Measurements from ENCODE around the gene PARD3.
"Not testable (repeated sequence)": the region's sequence is repeated elsewhere in the genome, so short reads cannot be mapped to it uniquely, and the experiment has no call there.

The PARD3 gene

GRCh38 chr10:34797155-34797554, 17.9 kb downstream of the PARD3 start:
- DNase-seq (ENCODE audit: low read depth in 3 of 3): no peak

- DNase-seq (ENCODE audit: low read depth in 3 of 3): no peak
These were observed 19.0 kb downstream of the PARD3 start for GRCh38 chr10:34796133-34796532.

- no peak for DNase-seq (ENCODE audit: low read depth in 3 of 3)
These were observed 19.8 kb downstream of the PARD3 start for GRCh38 chr10:34795334-34795733.

- no peak for DNase-seq (ENCODE audit: low read depth in 3 of 3)
These were observed 20.3 kb downstream of the PARD3 start for GRCh38 chr10:34794835-34795234.

GRCh38 chr10:34793581-34793980, 21.5 kb downstream of the PARD3 start:
- DNase-seq (ENCODE audit: low read depth in 3 of 3): not testable (repeated sequence)

- no peak for DNase-seq (ENCODE audit: low read depth in 3 of 3)
These were observed 22.2 kb downstream of the PARD3 start for GRCh38 chr10:34792881-34793280.

- DNase-seq (ENCODE audit: low read depth in 3 of 3): no peak
These were observed 23.1 kb downstream of the PARD3 start for GRCh38 chr10:34791947-34792346.

GRCh38 chr10:34791228-34791627, 23.9 kb downstream of the PARD3 start:
- DNase-seq (ENCODE audit: low read depth in 3 of 3): no peak

- DNase-seq (ENCODE audit: low read depth in 3 of 3): no peak
These were observed 25.1 kb downstream of the PARD3 start for GRCh38 chr10:34789966-34790506.

GRCh38 chr10:34786464-34786863, 28.6 kb downstream of the PARD3 start:
- no peak for DNase-seq (ENCODE audit: low read depth in 3 of 3)

GRCh38 chr10:34781711-34782110, 33.4 kb downstream of the PARD3 start:
- DNase-seq (ENCODE audit: low read depth in 3 of 3): no peak

GRCh38 chr10:34780818-34781380, 34.2 kb downstream of the PARD3 start:
- no peak for DNase-seq (ENCODE audit: low read depth in 3 of 3)

- DNase-seq (ENCODE audit: low read depth in 3 of 3): no peak
These were observed 36.9 kb downstream of the PARD3 start for GRCh38 chr10:34778237-34778636.

- DNase-seq (ENCODE audit: low read depth in 3 of 3): no peak
These were observed 38.9 kb downstream of the PARD3 start for GRCh38 chr10:34776090-34776690.

GRCh38 chr10:34775044-34775637, 40.0 kb downstream of the PARD3 start:
- DNase-seq (ENCODE audit: low read depth in 3 of 3): no peak

GRCh38 chr10:34773636-34774630, 41.2 kb downstream of the PARD3 start:
- no peak for DNase-seq (ENCODE audit: low read depth in 3 of 3)

- DNase-seq (ENCODE audit: low read depth in 3 of 3): no peak
These were observed 43.6 kb downstream of the PARD3 start for GRCh38 chr10:34771525-34771924.

GRCh38 chr10:34771106-34771505, 44.0 kb downstream of the PARD3 start:
- DNase-seq (ENCODE audit: low read depth in 3 of 3): no peak

- no peak for DNase-seq (ENCODE audit: low read depth in 3 of 3)
These were observed 45.2 kb downstream of the PARD3 start for GRCh38 chr10:34769899-34770298.

- no peak for DNase-seq (ENCODE audit: low read depth in 3 of 3)
These were observed 46.1 kb downstream of the PARD3 start for GRCh38 chr10:34768972-34769330.

GRCh38 chr10:34768261-34768971, 46.7 kb downstream of the PARD3 start:
- no peak for DNase-seq (ENCODE audit: low read depth in 3 of 3)

All from stimulated activated CD4-positive, alpha-beta T cell treated with anti-CD3 and anti-CD28 coated beads, TNF-alpha, amount 100 ng/mL, for 48 hours (primary cell).